HG03575 (cell line): ENCODE measurements around the gene WHRN.
A peak's percentile ranks its signal among the peaks of the same experiment; 100 is the strongest.

Experiments
- ATAC-seq: cut with Tn5 transposase; IDR thresholded peaks from one replicate; pipeline ENCODE4 v1.9.1; 2021; ENCODE audit not compliant: unreplicated experiment, insufficient number of reproducible peaks, low FRiP score; ENCODE audit errors: extremely low read depth

WHRN gene

GRCh38 chr9:114376586-114377445, 128.5 kb downstream of the WHRN start:
- no peak for ATAC-seq

GRCh38 chr9:114375386-114376175, 129.7 kb downstream of the WHRN start:
- ATAC-seq, result no peak

- no peak for ATAC-seq
Observed at GRCh38 chr9:114374936-114375335, 130.3 kb downstream of the WHRN start.

GRCh38 chr9:114373960-114374730, 131.1 kb downstream of the WHRN start:
- no peak for ATAC-seq

GRCh38 chr9:114372921-114373448, 132.3 kb downstream of the WHRN start:
- peak; percentile 70 for ATAC-seq

GRCh38 chr9:114371973-114372917, 133.0 kb downstream of the WHRN start:
- no peak for ATAC-seq

GRCh38 chr9:114371343-114371944, 133.8 kb downstream of the WHRN start:
- no peak for ATAC-seq

- ATAC-seq, result no peak
Observed at GRCh38 chr9:114370968-114371320, 134.3 kb downstream of the WHRN start.

- no peak for ATAC-seq
Observed at GRCh38 chr9:114370251-114370967, 134.9 kb downstream of the WHRN start.

- no peak for ATAC-seq
Observed at GRCh38 chr9:114369216-114370130, 135.8 kb downstream of the WHRN start.

GRCh38 chr9:114367772-114368569, 137.3 kb downstream of the WHRN start:
- no peak for ATAC-seq

GRCh38 chr9:114367366-114367765, 137.9 kb downstream of the WHRN start:
- no peak for ATAC-seq

GRCh38 chr9:114366334-114367128, 138.7 kb downstream of the WHRN start:
- peak; percentile 43 for ATAC-seq

GRCh38 chr9:114365194-114365593, 140.1 kb downstream of the WHRN start:
- ATAC-seq, result no peak
